ENCODE data around the gene SGK2.

Gene SGK2

GRCh38 chr20:43554369-43554768 lies 4.5 kb upstream of the SGK2 start:
- Histone ChIP-seq H3K27ac (ENCODE audit: low read length) (no peak overlapping the region), H4K20me1 (ENCODE audit: insufficient read depth, low read length) (no peaks in the 10 kb centered on the region), H3K4me3 (ENCODE audit: low read length) (no peak overlapping the region), H3K36me3 (replicated peaks; ENCODE audit: insufficient read depth, low read length) (no peaks in the 10 kb centered on the region), H3K9me3 (replicated peaks; ENCODE audit: insufficient read depth, low read length) (no peaks in the 10 kb centered on the region), H3K4me2 (ENCODE audit: low read depth, low read length) (no peak overlapping the region), H3K79me2 (ENCODE audit: low read length) (no peaks in the 10 kb centered on the region), H3K9me2 (replicated peaks; ENCODE audit: insufficient read depth, low read length) (no peaks in the 10 kb centered on the region), H3K4me1 (ENCODE audit: low read length) (no peaks in the 10 kb centered on the region), H2AFZ (ENCODE audit: low read length) (no peak overlapping the region), H3F3A (ENCODE audit: insufficient read depth, low read length) (no peaks in the 10 kb centered on the region), H3K27me3 (replicated peaks; ENCODE audit: insufficient read depth, low read length) (no peaks in the 10 kb centered on the region), H3K9ac (ENCODE audit: low read length) (no peak overlapping the region)
- DNase-seq = no peak
- TF ChIP-seq CTCF (IDR thresholded peaks at IDR 0.05; ENCODE audit: low read length) (no peak), EZH2 (optimal IDR thresholded peaks at IDR 0.05; ENCODE audit: low read depth, low read length) (no peak), EZH2phosphoT487 (IDR thresholded peaks at IDR 0.05; ENCODE audit: low read length) (no peak)

- Histone ChIP-seq H4K20me1 (ENCODE audit: insufficient read depth, low read length) (no peaks in the 10 kb centered on the region), H3K27me3 (replicated peaks; ENCODE audit: insufficient read depth, low read length) (no peaks in the 10 kb centered on the region), H3K27ac (ENCODE audit: low read length) (no peak overlapping the region), H3K9me2 (replicated peaks; ENCODE audit: insufficient read depth, low read length) (no peaks in the 10 kb centered on the region), H3F3A (ENCODE audit: insufficient read depth, low read length) (no peaks in the 10 kb centered on the region), H3K36me3 (replicated peaks; ENCODE audit: insufficient read depth, low read length) (no peaks in the 10 kb centered on the region), H2AFZ (ENCODE audit: low read length) (no peak overlapping the region), H3K4me1 (ENCODE audit: low read length) (no peaks in the 10 kb centered on the region), H3K9me3 (replicated peaks; ENCODE audit: insufficient read depth, low read length) (no peaks in the 10 kb centered on the region), H3K9ac (ENCODE audit: low read length) (no peak overlapping the region), H3K4me2 (ENCODE audit: low read depth, low read length) (no peak overlapping the region), H3K4me3 (ENCODE audit: low read length) (no peak overlapping the region), H3K79me2 (ENCODE audit: low read length) (no peaks in the 10 kb centered on the region)
- DNase-seq = no peak
- TF ChIP-seq CTCF (IDR thresholded peaks at IDR 0.05; ENCODE audit: low read length) = no peak
- TF ChIP-seq EZH2 (optimal IDR thresholded peaks at IDR 0.05; ENCODE audit: low read depth, low read length) = no peak
- no peak for TF ChIP-seq EZH2phosphoT487 (IDR thresholded peaks at IDR 0.05; ENCODE audit: low read length)
Observed at GRCh38 chr20:43559147-43559987, 540 bp downstream of the SGK2 start.

- H3K9ac ChIP-seq (ENCODE audit: low read length) = no peak overlapping the region
- no peak overlapping the region for H3K4me3 ChIP-seq (ENCODE audit: low read length)
- no peaks in the 10 kb centered on the region for H3K36me3 ChIP-seq (replicated peaks; ENCODE audit: insufficient read depth, low read length)
- no peaks in the 10 kb centered on the region for H3F3A ChIP-seq (ENCODE audit: insufficient read depth, low read length)
- TF ChIP-seq CTCF (IDR thresholded peaks at IDR 0.05; ENCODE audit: low read length) (no peak), EZH2 (optimal IDR thresholded peaks at IDR 0.05; ENCODE audit: low read depth, low read length) (no peak), EZH2phosphoT487 (IDR thresholded peaks at IDR 0.05; ENCODE audit: low read length) (no peak)
- no peak overlapping the region for H3K27ac ChIP-seq (ENCODE audit: low read length)
- H4K20me1 ChIP-seq (ENCODE audit: insufficient read depth, low read length) = no peaks in the 10 kb centered on the region
- H3K4me1 ChIP-seq (ENCODE audit: low read length) = no peaks in the 10 kb centered on the region
- H2AFZ ChIP-seq (ENCODE audit: low read length) = no peak overlapping the region
- no peaks in the 10 kb centered on the region for H3K27me3 ChIP-seq (replicated peaks; ENCODE audit: insufficient read depth, low read length)
- no peak for DNase-seq
- no peaks in the 10 kb centered on the region for H3K9me2 ChIP-seq (replicated peaks; ENCODE audit: insufficient read depth, low read length)
- H3K9me3 ChIP-seq (replicated peaks; ENCODE audit: insufficient read depth, low read length) = no peaks in the 10 kb centered on the region
- H3K79me2 ChIP-seq (ENCODE audit: low read length) = no peaks in the 10 kb centered on the region
- no peak overlapping the region for H3K4me2 ChIP-seq (ENCODE audit: low read depth, low read length)
Observed at GRCh38 chr20:43560974-43561373, 2.1 kb downstream of the SGK2 start.

All from MM.1S (cell line).